ENCODE results near the gene RABGGTA.

RABGGTA gene

DNA sequence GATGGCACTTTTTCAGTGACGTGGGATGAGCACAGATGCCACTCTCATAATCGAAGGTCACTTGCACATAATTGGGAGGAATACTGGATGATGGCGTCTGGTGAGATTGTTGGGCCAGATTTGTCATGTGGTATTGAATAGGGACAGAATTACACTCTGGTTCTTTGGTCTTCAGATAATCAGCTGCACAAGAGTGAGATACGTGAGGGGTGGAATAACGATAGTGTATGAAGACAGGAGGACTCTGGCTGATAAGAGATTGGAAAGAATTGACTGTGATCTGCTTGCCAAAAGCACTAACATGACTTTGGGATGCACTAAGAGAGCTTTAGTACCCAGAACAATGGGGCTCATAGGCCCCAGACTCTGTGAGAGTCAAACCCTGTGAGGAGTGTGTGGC, 7.0 kb upstream of the RABGGTA start:
- DNase-seq = no peak

DNA sequence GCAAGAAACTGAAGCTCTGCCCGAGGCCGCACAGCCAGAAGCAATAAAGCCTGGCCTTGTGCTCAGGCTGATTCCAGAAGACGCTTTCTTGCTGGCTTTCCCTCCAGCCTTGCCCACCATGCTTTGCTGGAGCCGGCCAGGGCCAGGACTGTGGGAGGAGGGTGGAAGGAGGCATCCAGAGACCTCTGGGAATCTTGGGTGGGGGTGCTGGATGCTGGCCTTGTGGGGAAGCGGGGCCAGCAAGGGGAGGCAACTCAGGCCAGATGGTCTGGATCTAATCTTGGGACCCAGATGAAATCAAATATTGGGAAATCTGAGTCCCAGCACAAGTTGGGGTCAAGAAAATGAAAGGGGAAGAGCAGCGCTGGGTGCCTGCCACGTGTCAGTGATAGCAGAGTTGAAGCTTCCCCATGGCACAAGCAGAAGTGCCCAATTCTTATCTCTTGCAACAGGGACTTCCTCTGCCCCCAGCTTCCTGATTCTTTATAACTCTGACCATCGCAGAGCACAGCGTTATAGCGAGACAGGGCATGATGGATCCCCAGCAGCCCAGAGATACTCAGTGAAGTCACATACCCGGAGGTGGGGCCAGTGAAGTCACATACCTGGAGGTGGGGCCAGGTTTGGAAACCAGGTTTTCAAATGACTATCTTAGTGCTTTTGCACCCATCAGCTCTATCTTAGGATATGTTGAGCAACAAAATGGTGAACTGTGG, 6.4 kb upstream of the RABGGTA start:
- DNase-seq = no peak

DNA sequence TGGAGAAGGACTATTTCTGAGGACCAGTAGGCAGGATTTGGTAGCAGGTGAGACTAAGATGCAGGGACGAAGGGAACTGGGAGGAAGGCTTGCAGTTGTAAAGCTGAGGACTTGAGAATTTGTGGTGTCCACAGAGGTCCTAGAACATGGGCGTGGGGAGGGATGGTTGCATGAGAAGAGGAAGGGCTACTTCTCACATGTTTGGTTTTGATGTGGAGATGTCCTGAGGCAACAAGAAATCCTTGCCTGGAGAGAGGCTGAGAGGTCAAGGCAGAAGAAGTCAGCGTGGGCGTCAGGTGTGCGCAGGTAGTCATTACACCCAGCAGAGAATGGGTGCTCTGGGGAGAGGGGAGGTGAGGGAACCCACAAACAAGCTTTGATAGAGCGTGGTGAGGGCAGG, 5.7 kb upstream of the RABGGTA start:
- DNase-seq = no peak

DNA sequence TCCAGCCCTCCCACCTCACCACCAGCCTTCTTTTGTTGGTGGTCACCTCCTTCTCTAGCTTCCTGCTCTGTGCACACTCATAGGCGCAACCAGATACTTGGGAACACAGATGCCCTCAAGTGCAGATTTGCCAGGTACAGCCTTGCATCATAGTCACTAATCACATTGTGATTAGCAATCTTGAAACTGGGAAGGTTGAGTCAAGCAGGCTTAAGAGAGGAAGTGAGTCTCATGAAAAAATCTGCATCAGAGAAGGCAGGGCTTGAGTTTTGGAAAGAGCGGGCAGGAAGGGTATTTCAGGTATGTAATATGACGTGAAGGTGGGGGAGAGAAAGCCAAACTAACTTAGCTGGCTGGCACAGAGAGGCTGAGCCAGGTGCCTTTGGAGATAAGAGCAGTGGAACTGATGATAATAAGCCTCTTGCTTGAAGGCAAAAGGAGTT, 2.7 kb upstream of the RABGGTA start:
- DNase-seq = no peak

DNA sequence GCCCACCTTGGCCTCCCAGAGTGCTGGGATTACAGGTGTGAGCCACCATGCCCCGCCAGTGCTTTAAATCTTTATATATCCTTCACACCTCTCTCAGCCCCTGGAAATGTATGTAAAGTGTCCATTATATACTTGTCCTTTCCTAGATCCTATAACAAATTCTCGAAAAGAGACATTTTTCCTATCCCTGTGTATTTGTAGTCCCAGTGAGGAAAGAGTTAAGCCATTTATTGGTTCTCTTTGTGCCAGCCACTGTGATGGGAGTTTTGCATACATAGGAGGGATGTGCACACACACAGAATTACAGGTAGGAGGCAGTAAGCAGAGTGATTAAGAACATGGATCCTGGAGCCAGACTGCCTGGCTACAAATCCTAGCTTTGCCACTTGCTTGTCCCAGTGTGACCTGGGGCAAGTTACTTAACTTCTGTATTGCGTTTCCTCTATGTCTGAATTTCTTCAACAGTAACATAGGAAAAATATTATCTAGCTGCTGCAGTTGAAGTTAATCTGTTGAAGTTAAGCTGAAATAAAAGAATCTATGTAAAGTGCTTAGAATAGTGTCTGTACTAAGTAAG, 2.1 kb upstream of the RABGGTA start:
- DNase-seq = no peak

DNA sequence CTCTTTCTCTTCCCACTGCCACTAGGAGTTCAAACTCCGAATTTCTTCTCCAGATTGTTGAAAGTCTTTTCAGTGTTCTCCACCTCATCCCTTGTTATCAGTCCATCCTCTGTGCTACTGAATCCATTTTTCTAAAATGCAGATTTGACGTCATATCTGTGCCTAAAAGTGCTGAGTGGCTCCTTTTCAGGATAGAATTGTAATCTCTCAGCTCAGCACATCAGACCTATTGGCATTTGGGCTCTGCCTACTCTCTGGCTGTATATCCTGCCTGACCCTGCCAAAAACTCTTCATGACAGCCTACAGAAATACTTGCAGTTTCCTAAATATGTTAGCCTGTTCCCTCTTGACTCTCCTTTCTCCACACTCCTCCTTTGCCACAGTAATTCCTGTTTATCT, 1.1 kb upstream of the RABGGTA start:
- no peak for DNase-seq

DNA sequence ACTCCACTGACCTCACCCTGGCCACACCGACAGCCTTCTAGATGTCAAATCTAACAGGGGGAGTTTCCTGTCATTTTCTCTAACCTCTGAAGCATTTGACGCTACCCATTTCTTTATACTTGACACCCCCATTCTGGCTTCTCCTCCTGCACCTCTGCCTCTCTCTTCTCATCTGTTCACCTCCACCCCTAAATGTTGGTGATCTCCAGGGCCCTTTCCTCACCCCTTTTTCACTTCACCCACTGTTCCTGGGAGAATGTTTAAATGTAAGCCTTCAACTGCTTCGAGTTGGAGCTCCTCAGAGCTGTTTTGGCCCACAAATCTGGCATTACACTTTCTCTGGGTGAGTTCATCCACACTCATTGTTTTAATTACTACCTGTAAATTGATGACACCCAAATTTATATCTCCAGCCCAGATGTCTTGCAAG, 452 bp upstream of the RABGGTA start:
- no peak for DNase-seq

DNA sequence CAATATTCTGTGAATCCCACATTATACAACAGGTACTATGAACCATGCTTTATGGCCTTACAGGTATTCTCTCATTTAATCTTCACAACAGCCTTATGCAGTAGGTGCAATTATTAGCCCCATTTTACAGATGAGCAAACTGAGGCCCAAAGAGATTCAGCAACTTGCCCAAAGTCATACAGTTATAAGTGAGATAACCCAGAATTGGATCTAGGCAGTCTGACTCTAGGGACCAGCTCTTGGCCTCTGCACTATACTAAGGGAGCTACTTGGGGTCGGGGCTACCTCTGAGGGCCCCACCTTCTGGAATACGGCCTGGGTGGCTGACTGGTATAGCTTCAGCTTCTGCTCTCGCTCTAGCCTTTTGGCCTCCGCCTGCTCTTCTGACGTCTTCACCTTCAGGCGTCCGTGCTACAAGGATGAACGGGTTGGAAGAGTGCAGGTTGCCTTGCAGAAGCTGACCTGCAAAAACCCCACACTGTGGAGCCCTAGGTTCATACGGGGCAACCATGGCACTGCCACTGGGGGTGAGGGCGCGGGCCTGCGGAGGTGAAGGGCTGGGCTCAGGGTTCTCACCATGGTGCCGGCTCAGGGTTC, 762 bp downstream of the RABGGTA start:
- no peak for DNase-seq

DNA sequence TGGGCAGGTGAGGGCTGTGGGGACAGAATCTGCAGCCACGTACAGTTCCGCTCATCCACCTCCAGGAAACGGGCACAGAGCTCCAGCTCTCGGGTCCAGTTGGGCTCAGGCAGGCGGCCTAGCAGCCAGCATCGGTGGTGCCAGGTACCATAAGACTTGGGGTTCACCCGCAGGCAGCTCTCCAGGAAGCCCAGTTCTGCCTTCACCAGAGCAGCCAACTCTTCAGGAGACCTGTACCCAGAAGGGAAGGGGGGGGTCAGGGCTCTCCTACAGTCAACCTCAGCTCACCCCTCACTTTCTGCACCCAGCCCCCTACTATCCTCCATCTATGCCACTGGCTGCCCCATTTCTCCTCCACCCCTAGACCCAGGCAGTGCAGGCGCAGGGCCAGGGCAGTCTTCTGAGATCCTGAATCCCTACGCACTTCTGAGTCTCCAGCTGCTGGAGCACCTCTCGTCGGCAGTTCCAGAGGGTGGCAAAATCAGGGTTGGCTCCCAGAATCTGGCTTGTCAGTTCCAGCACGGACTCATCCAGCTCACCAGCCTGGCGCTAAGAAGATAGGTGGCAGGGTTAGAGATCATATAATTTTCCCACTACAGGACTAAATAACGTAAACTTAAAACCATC, 1.4 kb downstream of the RABGGTA start:
- no peak for DNase-seq

DNA sequence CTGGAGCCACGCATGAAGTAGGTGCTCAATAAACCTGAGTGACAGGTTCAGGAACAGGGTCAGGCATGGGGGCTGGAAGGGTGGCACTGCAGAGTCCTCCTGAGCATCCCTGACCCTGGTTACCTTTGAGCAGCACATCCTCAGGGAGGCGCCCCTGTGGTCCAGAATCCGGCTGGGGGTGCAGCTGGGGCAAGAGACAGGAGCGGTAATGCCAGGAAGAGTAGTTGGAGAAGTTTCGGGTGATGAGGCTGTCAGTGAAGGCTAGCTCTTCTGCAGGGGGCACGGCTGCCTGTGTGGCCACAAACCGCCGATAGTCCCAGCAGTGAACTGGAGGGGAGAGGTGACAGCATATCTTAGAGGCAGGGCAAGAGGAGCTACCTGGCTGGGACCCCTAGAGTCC, 2.0 kb downstream of the RABGGTA start:
- no peak for DNase-seq

DNA sequence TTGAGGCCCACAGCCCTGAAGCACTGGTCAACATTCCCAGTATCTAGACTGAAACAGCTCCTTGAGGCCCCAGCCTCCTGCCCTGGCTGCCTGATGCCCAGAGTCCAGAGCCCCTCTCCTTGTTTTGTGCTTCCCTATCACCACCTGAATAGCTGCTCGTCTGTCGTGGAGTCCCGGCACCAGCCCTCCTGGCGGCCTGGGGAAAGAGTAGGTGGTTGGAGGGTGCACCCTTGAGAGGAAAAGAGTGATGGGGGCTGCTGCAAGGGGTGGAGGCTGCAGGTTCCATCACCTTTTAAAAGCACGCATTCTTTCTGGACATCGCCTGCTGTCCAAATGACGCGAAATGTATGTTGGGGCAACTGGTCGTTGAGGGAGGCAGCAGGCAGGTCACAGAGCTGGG, 3.2 kb downstream of the RABGGTA start:
- no peak for DNase-seq

DNA sequence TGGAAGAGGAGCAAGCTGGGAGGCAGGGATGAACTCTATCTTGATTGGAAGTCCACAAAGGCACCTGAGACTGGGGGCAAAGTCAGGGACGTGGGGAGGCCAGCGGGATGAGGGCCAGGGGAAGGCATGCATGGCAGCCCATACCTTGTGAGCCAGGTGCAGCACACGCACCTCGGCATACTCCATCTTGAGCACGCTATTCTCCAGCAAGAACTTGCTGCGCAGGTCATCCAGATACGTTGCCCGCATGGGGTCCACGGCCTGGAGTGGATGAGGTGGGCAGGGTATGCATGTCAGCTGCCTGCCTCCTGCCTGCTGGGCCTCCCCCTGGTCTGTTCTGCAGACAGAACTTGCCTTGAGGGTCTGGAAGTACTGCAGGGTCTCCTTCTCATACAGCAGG, 3.9 kb downstream of the RABGGTA start:
- no peak for DNase-seq

DNA sequence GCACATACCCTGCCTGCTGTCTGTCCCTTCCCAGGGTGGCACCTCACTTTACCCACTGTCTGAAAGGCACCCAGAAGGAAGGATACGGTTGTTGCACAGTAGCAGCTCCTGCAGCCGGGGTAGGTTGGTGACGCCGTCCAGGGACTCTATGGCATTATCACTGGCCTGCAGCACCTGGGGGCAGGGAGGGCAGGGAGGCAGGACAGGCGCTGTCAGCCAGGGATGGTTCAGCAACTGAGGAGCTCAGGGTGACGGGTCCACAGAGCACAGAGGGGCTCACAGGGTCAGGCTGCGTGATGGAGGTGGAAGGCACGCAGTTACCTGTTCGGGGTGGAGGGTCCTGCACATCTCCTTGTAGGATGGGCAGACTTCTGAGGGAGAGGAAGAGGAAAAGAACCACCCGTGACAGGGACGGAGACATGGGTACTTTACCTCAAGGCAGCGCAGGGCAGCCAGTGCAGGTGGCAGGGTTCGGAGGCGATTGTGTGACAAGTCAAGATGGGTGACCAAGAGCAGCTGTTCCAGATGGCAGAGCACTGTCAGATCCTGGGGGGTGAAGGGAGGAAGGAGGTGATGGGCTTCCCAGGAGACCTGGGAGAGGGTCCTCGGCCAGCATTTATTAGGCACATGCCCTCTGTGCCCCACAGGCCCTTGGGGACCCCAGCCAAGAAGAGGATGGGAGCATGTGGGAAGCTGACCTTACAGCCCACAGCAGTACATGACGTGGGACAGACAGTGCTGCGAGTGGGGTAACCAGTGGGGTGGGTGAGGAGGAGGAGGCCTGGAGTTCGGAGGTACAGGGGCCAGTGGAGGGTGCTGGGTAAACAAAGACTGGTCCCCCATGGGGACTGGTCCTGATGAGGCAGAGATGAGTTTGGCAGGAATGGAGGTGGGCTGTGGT, 4.8 kb downstream of the RABGGTA start:
- no peak for DNase-seq

DNA sequence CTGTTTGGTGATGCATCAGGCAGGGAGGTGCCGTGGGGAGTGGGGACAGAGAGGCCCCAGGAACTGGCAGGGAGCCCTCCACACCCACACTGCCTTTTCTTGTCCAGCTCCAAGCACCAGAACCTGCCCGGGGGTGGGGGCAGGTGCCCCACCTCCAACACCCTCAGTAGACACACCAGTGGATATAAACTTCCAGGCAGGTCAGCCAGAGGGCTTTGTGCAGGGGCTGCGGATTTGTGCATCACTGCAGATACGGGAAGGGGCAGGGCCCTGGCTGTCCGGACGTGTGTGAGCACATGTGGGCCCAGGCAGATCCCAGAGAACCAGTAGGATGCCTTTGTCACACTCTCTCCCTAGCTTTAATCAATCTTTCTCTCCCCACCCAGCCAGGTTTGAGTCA, 7.1 kb downstream of the RABGGTA start:
- no peak for DNase-seq

DNA sequence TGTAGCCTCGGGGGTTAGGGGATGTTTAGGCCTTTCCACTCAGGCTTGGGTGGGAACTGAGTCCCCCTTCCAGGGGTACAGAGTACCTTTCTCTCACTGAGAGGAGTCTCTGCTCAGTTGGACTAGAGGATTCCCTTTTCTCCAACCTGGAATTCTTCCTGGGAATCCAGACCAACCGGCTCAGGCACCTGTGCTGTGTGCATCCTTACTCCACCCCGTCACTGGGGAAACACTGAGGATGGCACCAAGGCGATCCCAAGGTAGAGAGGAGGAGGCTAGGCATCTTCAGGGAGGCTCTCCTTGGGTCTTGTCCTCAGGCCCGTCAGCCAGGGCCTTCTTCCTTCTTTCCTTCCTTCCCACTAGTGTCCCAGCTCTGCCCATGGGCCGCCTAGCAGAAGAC, 7.5 kb downstream of the RABGGTA start:
- no peak for DNase-seq

DNA sequence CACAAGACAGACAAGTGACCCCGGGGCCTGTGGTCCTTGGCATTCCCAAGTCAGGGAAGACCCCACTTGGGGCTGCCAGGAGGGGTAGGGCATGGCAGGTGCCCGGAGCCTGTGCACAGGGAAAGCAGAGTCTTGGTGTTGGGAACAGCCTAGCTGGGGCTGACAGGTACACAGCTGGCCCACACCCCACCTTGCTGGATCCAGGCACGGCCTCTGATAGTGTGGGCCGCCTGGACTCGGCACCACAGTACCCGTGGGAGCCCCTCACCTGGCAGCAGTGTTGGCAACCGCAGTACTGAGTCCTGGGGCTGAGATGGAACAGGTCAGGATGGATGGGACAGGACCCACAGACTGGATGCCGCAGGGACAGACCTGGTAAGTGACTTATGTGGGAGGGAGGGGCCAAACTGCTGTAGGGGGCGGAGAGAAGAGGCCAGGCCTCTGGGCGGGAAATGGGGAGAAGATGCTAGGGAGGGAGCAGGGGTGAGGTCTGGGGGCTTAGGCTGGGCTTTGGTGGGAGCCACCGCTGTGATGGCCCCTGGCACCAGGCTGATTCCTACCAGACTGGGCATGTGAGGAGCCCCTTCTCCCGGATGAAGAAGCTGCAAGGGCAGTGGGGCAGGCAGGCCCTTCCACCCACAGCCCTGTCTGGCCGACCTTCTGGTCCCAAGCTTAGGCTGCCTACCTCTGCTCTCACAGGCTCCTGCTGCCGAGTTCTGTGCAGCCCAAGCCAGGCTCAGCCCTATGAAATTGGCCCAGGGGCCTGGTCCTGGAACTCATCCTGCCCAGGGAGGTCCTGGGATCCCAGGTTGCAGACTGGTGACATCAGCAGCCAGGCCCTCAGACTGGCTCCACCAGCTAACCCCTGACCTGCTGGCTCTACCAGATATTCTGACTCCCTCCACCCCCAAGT, 8.3 kb downstream of the RABGGTA start, which contains the start of gene TGM1:
TGM1 (minus strand) TSS at position 357 of the 913 bp plus-strand sequence. CDS start 825 bp downstream, outside the sequence.
- DNase-seq = peak; percentile 35

DNA sequence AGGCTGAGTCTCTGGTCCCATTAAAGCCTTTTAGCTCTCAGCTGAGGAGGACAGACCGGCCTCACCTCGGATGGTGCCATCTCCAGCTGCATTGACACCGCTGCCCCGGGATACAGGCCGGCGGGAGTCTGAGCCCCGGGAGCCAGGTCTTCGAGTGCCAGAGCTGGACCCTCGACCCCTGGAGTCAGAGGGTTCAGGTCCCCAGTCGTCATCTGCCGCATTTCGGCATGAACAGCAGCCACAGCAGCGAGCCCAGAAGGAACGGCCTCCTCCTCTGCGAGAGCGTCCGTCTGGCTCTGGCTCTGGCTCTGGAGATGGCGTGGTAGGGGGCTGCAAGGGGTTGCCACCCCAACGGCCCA, 9.4 kb downstream of the RABGGTA start:
- no peak for DNase-seq

DNA sequence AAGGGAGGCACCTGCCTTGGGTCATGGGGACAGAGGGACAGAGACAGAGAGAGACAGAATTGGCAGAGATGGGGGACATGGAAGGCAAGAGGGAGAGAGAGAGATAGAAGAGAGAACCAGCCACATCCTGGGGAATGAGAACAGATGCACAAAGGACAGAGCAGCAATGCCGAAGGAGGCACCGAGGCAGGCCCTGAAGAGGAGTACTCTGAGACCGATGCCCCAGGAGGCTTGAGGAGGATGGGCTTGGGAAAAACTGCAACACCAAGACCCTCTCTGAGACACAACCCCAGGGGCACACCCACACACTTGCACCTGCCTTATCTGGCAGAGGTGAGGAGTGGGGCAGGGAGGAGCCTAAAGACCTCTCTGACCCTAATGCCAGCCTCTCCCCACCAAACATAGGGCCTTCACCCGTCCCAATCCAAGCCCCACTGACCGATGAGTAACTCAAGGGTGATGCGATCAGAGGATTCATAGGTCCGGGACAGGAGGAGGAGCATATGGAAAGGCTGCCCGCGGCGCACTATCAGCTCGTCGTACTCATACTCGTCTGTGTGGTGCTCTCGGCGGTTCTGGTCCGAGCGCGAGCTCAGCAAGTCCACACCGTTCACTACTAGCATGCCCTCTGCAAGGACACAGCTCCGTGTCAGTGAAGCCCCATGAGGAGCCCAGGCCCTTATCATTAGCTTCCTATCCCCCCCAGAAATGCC, 10.0 kb downstream of the RABGGTA start:
- no peak for DNase-seq

DNA sequence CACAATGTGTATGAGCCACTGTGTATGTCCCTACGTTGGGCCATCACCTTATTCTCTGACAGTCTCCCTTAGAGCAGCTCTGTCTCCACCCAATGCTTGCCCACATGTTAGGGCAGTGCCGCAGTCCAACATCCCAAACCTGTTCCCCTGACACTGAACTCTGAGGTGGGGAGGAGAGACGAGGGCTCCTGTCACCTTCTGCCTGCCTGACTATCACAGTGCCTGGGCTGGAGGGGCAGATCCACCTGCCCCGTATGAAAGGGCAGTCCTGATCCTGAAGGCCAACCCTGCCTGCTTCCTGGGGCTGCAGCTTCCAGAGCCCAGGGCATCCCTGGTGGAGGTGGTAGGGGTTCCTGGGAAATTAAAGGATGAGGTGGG, 10.6 kb downstream of the RABGGTA start:
- DNase-seq = no peak

DNA sequence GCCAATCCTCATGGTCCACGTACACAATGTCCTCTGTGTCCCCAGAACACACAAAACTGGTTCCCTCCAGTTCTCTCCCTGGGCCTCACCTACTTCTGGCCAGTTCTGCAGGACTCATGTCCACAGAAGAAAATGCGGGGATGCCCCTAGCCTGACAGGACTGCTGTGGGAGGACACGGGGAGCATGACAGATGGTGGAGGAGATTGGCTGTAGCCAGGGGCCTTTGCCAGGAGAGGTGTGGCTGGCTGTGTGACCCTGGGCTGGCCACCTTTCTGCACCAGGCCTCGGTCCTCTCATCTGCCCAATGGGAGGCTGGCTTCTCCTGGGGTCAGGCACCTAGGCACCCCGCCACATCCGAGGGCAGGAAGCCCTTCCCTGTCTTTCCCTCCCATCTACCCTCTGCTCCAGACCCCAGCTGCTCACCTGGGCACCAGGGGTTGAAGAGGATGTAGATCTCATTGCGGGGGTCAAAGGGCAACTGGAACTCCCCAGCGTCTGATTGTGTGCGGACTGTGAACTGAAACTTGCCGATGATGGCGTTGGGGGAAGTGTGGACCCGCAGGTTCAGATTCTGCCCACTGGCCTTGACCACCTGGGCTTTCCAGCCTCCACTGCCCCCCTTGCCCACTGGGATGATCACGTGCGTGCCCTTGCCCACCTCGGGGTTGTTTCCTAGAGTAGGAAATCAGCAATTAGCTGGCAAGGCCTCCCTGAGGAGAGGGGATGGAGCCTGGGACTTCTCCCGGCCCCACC, 11.2 kb downstream of the RABGGTA start:
- DNase-seq = no peak
